DOHH2 (cell line): ENCODE measurements around the gene WNT5B.

Experiments
- H3F3A ChIP-seq: fragments of 200-600 bp; sonication (generic), shearing (Covaris generic); 2 replicates; pipeline ENCODE4 v1.6.0; 2016; ENCODE audit warnings: antibody characterized with exemption, mild to moderate bottlenecking; ENCODE audit not compliant: control insufficient read depth, insufficient read depth
- H3K27ac ChIP-seq: fragments of 200-600 bp; sonication (generic); 2 replicates; pipeline ENCODE4 v1.5.1; 2014; ENCODE audit warnings: low read depth, mild to moderate bottlenecking, low read length, moderate library complexity
- H3K27me3 ChIP-seq: fragments of 200-600 bp; sonication (generic); 2 replicates; pipeline ENCODE4 v1.6.1; 2014; ENCODE audit warnings: mild to moderate bottlenecking, low read length, mixed read lengths; ENCODE audit not compliant: control insufficient read depth
- H3K36me3 ChIP-seq: fragments of 200-600 bp; sonication (generic); 2 replicates; pipeline ENCODE4 v1.6.1; 2014; ENCODE audit warnings: mild to moderate bottlenecking, low read length, moderate library complexity, mixed read lengths; ENCODE audit not compliant: control insufficient read depth
- H3K4me1 ChIP-seq: fragments of 200-600 bp; sonication (generic); 2 replicates; pipeline ENCODE4 v1.6.1; 2014; ENCODE audit warnings: mild to moderate bottlenecking, low read length, mixed read lengths; ENCODE audit not compliant: control insufficient read depth
- H3K4me2 ChIP-seq: fragments of 200-600 bp; sonication (generic); 2 replicates; pipeline ENCODE4 v1.6.0; 2014; ENCODE audit warnings: mild to moderate bottlenecking, low read length, moderate library complexity
- H3K4me3 ChIP-seq: fragments of 200-600 bp; sonication (generic); 2 replicates; pipeline ENCODE4 v1.5.1; 2014; ENCODE audit warnings: mild to moderate bottlenecking, low read length, mixed read lengths
- H3K79me2 ChIP-seq: fragments of 200-600 bp; sonication (generic); 2 replicates; pipeline ENCODE4 v1.6.1; 2014; ENCODE audit warnings: mild to moderate bottlenecking, low read length, mixed read lengths; ENCODE audit not compliant: control insufficient read depth
- H3K9me2 ChIP-seq: fragments of 200-600 bp; sonication (generic); replicated peaks from 2 replicates; pipeline ENCODE4 v1.6.1; 2014; ENCODE audit warnings: mild to moderate bottlenecking, low read length, mixed read lengths; ENCODE audit not compliant: control insufficient read depth
- H3K9me3 ChIP-seq: fragments of 200-600 bp; sonication (generic); 2 replicates; pipeline ENCODE4 v1.6.1; 2014; ENCODE audit warnings: antibody characterized with exemption, low read length, mixed read lengths; ENCODE audit not compliant: control insufficient read depth, insufficient read depth
- H4K20me1 ChIP-seq: fragments of 200-600 bp; sonication (generic); 2 replicates; pipeline ENCODE4 v1.6.0; 2014; ENCODE audit warnings: low read depth, mild to moderate bottlenecking, antibody characterized with exemption, low read length, moderate library complexity; ENCODE audit not compliant: control insufficient read depth, insufficient read depth
- CTCF ChIP-seq: fragments of 200-600 bp; sonication (generic); IDR thresholded peaks from one replicate; pipeline ENCODE4 v1.5.1; 2014; ENCODE audit warnings: antibody characterized with exemption, mild to moderate bottlenecking, low read depth, low read length; ENCODE audit not compliant: poor library complexity, severe bottlenecking
- EZH2phosphoT487 ChIP-seq: fragments of 200-600 bp; sonication (generic); IDR thresholded peaks from 2 replicates; pipeline ENCODE4 v1.6.1; 2017; ENCODE audit warnings: borderline replicate concordance, mild to moderate bottlenecking, antibody characterized with exemption, low read length, moderate library complexity, mixed read lengths

Gene WNT5B

DNA sequence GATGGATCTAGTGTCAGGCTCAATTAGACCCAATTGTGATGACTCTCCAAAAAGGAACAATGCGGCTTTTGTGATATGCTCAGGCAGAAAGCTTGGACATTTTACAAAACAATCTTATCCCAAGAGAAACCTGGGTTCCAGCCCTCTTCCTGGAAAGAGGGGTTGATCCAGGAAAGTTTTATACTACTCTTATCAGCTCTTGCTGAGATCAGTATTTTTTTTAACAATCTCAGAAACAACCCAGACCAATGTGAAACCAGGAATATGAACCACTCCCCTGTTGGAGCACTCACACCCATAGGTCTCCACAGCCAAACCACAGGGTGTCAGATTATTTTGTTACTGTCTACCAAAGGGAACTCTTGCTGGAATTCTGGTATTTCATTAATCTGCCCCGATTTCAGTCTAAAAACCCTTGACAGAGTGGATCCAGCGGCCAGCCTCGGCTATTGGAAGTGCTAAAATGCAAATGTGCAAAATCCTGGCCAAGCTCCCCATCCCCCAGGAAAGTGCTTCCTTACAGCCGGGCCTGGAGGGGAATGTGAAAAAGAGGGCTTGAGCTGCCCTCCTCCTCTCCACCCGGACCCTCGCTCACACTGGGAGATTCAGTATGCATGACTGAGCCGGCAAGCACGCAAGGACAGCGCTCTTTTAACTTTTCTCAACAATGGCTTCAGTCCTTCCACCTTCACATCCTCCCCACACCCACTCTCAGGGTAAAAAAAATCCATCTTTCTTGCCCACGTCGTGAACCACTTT is 38.6 kb upstream of the WNT5B start:
- Histone ChIP-seq H3K27ac (no peak overlapping the region), H3K9me2 (no peaks in the 10 kb centered on the region), H4K20me1 (peaks cover 27% of the 10 kb centered on the region), H3K4me3 (peak overlapping the region; percentile 50), H3K36me3 (peaks cover 45% of the 10 kb centered on the region), H3K79me2 (peaks cover 61% of the 10 kb centered on the region), H3K4me1 (peaks cover 45% of the 10 kb centered on the region), H3K9me3 (no peaks in the 10 kb centered on the region), H3K4me2 (peak overlapping the region; percentile 96), H3K27me3 (no peaks in the 10 kb centered on the region), H3F3A (peaks cover 11% of the 10 kb centered on the region; the same call in 1 of the 2 replicates)
- TF ChIP-seq EZH2phosphoT487: no peak
- TF ChIP-seq CTCF: no peak

GRCh38 chr12:1591034-1591433 is 38.0 kb upstream of the WNT5B start:
- Histone ChIP-seq H3K9me2 (no peaks in the 10 kb centered on the region), H3K9me3 (no peaks in the 10 kb centered on the region), H3K4me2 (peak overlapping the region; percentile 96), H3K4me3 (peak overlapping the region; percentile 88), H3K4me1 (peaks cover 48% of the 10 kb centered on the region), H3F3A (peaks cover 7% of the 10 kb centered on the region; the same call in 1 of the 2 replicates), H3K27ac (no peak overlapping the region), H3K27me3 (no peaks in the 10 kb centered on the region), H4K20me1 (peaks cover 27% of the 10 kb centered on the region), H3K36me3 (peaks cover 41% of the 10 kb centered on the region), H3K79me2 (peaks cover 61% of the 10 kb centered on the region)
- TF ChIP-seq EZH2phosphoT487 (no peak), CTCF (no peak)

DNA sequence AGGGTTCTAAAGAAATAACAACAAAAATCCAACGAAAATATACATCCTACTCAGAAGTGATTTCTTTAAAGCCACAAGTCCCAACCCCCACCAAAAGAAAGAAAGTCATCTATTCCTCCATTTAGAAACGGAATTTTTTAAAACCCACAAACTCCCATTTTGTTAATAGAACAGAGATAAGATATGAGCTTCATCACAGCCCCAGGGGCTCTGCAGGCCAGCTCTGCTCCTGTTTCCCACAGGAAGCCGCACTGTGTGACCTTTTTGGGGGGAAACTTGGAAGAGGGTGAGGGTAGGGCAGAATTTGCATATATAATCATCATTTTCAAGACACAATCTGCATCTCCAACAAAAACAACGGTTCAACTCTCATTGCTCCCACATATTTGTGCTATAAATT is 37.5 kb upstream of the WNT5B start:
- peaks cover 61% of the 10 kb centered on the region for H3K79me2 ChIP-seq
- peaks cover 27% of the 10 kb centered on the region for H4K20me1 ChIP-seq
- H3K4me1 ChIP-seq: peaks cover 51% of the 10 kb centered on the region
- H3K9me3 ChIP-seq: no peaks in the 10 kb centered on the region
- no peak for TF ChIP-seq EZH2phosphoT487
- TF ChIP-seq CTCF: no peak
- peaks cover 6% of the 10 kb centered on the region; the same call in 1 of the 2 replicates for H3F3A ChIP-seq
- H3K4me2 ChIP-seq: peak overlapping the region; percentile 96
- no peaks in the 10 kb centered on the region for H3K27me3 ChIP-seq
- H3K4me3 ChIP-seq: peak overlapping the region; percentile 88
- H3K9me2 ChIP-seq: no peaks in the 10 kb centered on the region
- H3K27ac ChIP-seq: no peak overlapping the region
- peaks cover 41% of the 10 kb centered on the region for H3K36me3 ChIP-seq
